Measurements from ENCODE around the gene MRPL17.

Gene MRPL17

DNA sequence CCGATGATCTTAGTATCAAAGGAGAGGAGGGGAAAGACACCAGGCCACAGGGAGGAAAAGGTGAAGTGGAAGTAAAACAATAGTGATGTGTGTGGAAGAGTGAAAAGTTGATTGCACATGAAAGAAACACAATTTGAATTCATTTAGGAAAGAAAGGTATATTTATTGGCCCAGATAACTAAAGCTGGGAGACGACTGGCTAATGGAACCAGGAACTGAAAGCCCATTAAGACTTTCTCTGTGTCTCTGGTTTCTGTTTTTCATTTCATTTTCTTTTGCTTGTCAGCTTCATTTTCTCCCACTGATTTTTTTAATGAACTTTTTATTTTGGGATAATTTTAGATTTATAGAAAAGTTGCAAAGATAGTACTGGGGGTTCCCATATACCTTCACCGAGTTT is 22.4 kb downstream of the MRPL17 start:
- TF ChIP-seq, protein P1, sequence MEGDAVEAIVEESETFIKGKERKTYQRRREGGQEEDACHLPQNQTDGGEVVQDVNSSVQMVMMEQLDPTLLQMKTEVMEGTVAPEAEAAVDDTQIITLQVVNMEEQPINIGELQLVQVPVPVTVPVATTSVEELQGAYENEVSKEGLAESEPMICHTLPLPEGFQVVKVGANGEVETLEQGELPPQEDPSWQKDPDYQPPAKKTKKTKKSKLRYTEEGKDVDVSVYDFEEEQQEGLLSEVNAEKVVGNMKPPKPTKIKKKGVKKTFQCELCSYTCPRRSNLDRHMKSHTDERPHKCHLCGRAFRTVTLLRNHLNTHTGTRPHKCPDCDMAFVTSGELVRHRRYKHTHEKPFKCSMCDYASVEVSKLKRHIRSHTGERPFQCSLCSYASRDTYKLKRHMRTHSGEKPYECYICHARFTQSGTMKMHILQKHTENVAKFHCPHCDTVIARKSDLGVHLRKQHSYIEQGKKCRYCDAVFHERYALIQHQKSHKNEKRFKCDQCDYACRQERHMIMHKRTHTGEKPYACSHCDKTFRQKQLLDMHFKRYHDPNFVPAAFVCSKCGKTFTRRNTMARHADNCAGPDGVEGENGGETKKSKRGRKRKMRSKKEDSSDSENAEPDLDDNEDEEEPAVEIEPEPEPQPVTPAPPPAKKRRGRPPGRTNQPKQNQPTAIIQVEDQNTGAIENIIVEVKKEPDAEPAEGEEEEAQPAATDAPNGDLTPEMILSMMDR (IDR thresholded peaks at IDR 0.05; ENCODE audit: insufficient read depth, low read length, poor library complexity, severe bottlenecking), result no peak
- no peak for DNase-seq (ENCODE audit: extremely low read depth, insufficient read length)
- no peak overlapping the region for H3K4me3 ChIP-seq (replicated peaks; ENCODE audit: low read depth, low read length)
- H3K27me3 ChIP-seq (replicated peaks; ENCODE audit: control insufficient read depth, insufficient read depth, low read length), result no peaks in the 10 kb centered on the region; the same call in 1 of the 2 replicates
- no peaks in the 10 kb centered on the region for H3K36me3 ChIP-seq (ENCODE audit: control insufficient read depth, insufficient read depth, low read length)

DNA sequence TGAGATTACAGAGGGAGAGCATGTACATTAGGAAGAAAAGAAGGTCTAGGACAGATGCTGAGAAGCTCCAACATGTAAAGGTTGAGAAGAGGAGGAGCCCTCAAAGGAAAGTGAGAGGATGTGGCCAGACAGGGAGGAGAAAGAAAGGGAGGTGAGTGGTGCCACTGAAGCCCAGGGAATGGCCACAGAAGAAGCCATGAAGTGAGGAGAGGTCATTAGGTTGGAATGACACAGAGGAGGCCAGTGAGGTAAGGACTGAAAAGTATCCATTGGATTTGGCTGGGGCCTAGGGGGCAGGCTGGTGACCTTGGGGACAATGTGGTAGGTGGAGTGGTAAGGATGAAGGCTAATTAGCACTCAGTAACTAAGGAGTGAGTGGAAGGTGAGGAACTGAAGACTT is 24.5 kb downstream of the MRPL17 start:
- H3K36me3 ChIP-seq (ENCODE audit: control insufficient read depth, insufficient read depth, low read length), result no peaks in the 10 kb centered on the region
- TF ChIP-seq, protein P1 (IDR thresholded peaks at IDR 0.05; ENCODE audit: insufficient read depth, low read length, poor library complexity, severe bottlenecking), result no peak
- H3K27me3 ChIP-seq (replicated peaks; ENCODE audit: control insufficient read depth, insufficient read depth, low read length), result peaks cover 5% of the 10 kb centered on the region
- H3K4me3 ChIP-seq (replicated peaks; ENCODE audit: low read depth, low read length), result no peak overlapping the region
- no peak for DNase-seq (ENCODE audit: extremely low read depth, insufficient read length)

DNA sequence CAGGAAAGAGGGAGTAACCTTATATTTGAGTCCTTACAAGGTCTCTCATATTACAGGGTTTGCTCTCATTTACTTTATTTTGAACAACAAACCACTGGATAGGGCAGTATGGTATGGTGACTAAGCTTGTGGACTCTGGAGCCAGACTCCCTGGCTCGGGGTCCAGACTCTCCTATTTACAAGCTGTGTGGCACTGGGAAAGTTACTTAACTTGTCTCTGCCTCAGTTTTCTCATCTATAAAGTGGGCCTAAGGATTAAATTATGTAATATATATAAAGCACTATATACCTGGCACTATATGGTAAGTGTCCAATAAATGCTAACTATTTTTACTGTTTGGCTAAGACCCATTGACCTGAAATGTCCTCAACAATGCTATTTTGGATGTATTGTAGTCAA is 25.8 kb downstream of the MRPL17 start:
- H3K36me3 ChIP-seq (ENCODE audit: control insufficient read depth, insufficient read depth, low read length), result no peaks in the 10 kb centered on the region
- H3K27me3 ChIP-seq (replicated peaks; ENCODE audit: control insufficient read depth, insufficient read depth, low read length), result peaks cover 5% of the 10 kb centered on the region
- no peak for DNase-seq (ENCODE audit: extremely low read depth, insufficient read length)
- TF ChIP-seq, protein P1 (IDR thresholded peaks at IDR 0.05; ENCODE audit: insufficient read depth, low read length, poor library complexity, severe bottlenecking), result no peak
- H3K4me3 ChIP-seq (replicated peaks; ENCODE audit: low read depth, low read length), result no peak overlapping the region

DNA sequence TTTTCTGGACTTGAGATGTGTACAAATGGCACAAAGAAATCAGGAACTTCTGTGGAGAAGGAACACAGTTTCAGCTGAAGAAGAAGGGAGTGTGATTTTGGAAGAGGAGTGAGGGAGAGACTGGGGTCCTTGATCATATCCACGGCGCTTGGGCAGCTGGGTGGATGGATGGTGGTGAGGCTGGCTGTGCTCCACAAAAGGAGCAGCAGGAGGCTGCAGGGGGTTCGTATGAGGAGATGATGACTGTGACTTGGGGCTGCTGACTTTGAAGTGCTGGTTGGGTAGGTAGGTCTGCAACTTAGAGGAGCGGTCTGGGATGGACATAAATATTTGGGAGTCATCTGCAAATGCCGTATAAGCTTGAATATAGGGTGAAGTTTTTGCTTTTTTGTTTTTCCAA is 26.2 kb downstream of the MRPL17 start:
- TF ChIP-seq, protein P1 (IDR thresholded peaks at IDR 0.05; ENCODE audit: insufficient read depth, low read length, poor library complexity, severe bottlenecking), result no peak
- H3K36me3 ChIP-seq (ENCODE audit: control insufficient read depth, insufficient read depth, low read length), result no peaks in the 10 kb centered on the region
- DNase-seq (ENCODE audit: extremely low read depth, insufficient read length), result no peak
- H3K27me3 ChIP-seq (replicated peaks; ENCODE audit: control insufficient read depth, insufficient read depth, low read length), result peaks cover 5% of the 10 kb centered on the region
- no peak overlapping the region for H3K4me3 ChIP-seq (replicated peaks; ENCODE audit: low read depth, low read length)

DNA sequence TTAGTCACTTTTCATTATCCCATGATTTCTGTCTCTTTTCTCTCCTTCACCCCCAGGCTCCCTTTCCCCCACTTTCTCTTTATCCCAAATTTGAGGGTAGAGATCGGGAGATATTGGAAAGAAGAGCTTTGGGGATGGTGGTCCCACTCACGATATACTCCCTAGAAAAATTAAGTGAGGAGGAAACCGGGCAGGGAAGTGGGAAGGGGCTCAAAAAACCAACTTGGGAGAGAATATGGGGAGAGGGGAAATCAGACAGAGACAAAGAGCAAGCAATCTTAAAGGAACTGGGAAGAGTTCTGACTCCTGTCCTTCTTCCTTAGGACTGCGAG is 26.6 kb downstream of the MRPL17 start:
- H3K27me3 ChIP-seq (replicated peaks; ENCODE audit: control insufficient read depth, insufficient read depth, low read length), result peaks cover 5% of the 10 kb centered on the region
- no peaks in the 10 kb centered on the region for H3K36me3 ChIP-seq (ENCODE audit: control insufficient read depth, insufficient read depth, low read length)
- H3K4me3 ChIP-seq (replicated peaks; ENCODE audit: low read depth, low read length), result no peak overlapping the region
- DNase-seq (ENCODE audit: extremely low read depth, insufficient read length), result no peak
- TF ChIP-seq, protein P1 (IDR thresholded peaks at IDR 0.05; ENCODE audit: insufficient read depth, low read length, poor library complexity, severe bottlenecking), result no peak
